Measurements from ENCODE around the gene PLCH1.

PLCH1 gene

DNA sequence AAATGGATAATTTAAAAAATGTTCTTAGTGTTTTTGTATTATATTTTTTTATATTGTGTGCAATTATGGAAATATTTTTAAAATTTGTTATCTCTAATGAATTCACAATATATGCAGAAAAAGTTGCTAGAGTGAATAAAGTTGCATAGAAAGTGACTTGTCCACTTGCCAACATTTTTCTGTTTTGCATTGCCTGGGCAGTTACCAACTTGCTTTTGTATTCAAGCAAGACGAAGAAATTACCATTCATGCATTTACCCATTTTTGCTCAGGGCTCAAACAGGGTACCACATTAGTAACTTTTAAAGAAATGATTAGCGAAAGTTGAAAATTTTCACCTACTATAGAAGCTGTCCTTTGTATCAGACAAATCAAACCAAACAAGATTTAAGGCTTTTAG, 298.5 kb downstream of the PLCH1 start:
- H3K27me3 ChIP-seq (ENCODE audit: insufficient read depth, low read length), result no peaks in the 10 kb centered on the region
- H3K36me3 ChIP-seq (ENCODE audit: insufficient read depth, low read depth, low read length), result no peaks in the 10 kb centered on the region
- H3K4me3 ChIP-seq (ENCODE audit: low read length), result no peak overlapping the region
- no peak overlapping the region for H3K27ac ChIP-seq (ENCODE audit: low read length)
- no peaks in the 10 kb centered on the region for H3K9me3 ChIP-seq (ENCODE audit: insufficient read depth, low read depth, low read length)
- H3K9ac ChIP-seq (ENCODE audit: low read depth, low read length), result no peak overlapping the region
- no peaks in the 10 kb centered on the region for H3K4me1 ChIP-seq (ENCODE audit: insufficient read depth, low read length)

DNA sequence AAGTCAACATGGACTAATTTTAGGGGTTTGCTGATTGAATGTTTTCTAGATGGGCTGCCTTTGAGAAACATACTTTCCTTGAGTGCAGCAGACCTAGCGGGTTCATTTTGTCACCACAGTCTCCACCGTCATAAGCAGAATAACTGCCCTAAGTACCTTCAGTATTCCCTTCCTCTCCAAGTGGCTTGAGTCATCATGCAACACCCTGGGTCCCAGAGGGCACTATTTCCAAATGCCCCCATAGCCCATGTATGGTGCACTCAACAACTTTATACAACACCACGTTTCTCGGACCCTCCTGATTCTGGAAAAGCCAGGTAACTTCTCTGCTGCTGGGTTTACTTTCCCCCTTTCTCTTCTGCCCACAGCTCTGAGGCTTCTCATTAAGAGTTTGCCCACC, 300.1 kb downstream of the PLCH1 start:
- Histone ChIP-seq H3K4me3 (ENCODE audit: low read length) (no peak overlapping the region), H3K9ac (ENCODE audit: low read depth, low read length) (no peak overlapping the region), H3K36me3 (ENCODE audit: insufficient read depth, low read depth, low read length) (no peaks in the 10 kb centered on the region), H3K4me1 (ENCODE audit: insufficient read depth, low read length) (no peaks in the 10 kb centered on the region), H3K9me3 (ENCODE audit: insufficient read depth, low read depth, low read length) (no peaks in the 10 kb centered on the region), H3K27me3 (ENCODE audit: insufficient read depth, low read length) (no peaks in the 10 kb centered on the region), H3K27ac (ENCODE audit: low read length) (no peak overlapping the region)

DNA sequence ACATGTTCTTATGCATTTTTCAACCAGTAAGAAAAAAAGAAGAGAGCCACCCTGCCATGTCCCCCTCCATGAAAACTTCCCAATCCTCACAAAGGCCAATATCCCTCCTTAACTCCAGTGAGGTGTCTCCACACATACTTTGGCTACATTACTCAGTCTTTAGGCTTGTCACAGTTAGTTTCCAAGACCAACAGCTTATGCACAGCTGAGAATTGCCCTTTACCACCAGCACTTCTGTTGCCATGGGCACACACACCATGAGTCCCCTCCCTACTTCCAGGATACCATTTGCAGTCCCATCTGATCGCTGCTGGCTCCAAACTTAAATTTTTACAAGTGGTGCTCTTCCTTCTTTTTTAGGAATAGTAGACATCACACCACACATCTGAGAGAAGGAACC, 301.1 kb downstream of the PLCH1 start:
- no peaks in the 10 kb centered on the region for H3K27me3 ChIP-seq (ENCODE audit: insufficient read depth, low read length)
- no peak overlapping the region for H3K4me3 ChIP-seq (ENCODE audit: low read length)
- H3K9ac ChIP-seq (ENCODE audit: low read depth, low read length), result no peak overlapping the region
- H3K9me3 ChIP-seq (ENCODE audit: insufficient read depth, low read depth, low read length), result no peaks in the 10 kb centered on the region
- no peaks in the 10 kb centered on the region for H3K4me1 ChIP-seq (ENCODE audit: insufficient read depth, low read length)
- H3K36me3 ChIP-seq (ENCODE audit: insufficient read depth, low read depth, low read length), result no peaks in the 10 kb centered on the region
- H3K27ac ChIP-seq (ENCODE audit: low read length), result no peak overlapping the region

DNA sequence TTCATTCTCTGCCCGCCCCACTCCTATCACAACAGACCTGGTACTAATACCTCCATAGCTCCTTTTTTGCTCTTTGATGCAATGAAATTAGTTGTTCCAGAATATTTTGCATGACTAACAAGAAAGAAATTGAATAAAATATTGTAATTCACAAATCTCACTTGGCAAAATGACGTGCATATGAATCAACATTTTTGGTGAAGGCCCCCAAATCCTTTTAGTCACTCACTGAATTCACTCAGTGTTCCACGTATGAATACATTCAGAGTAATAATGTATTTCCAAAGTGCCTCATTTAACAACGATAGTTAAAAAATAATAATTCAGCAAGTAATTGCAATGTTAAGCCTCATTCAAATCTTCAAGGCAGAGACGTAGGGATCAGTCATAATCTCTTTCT, 302.8 kb downstream of the PLCH1 start:
- H3K4me3 ChIP-seq (ENCODE audit: low read length), result no peak overlapping the region
- no peaks in the 10 kb centered on the region for H3K27me3 ChIP-seq (ENCODE audit: insufficient read depth, low read length)
- no peak overlapping the region for H3K27ac ChIP-seq (ENCODE audit: low read length)
- no peaks in the 10 kb centered on the region for H3K9me3 ChIP-seq (ENCODE audit: insufficient read depth, low read depth, low read length)
- no peak overlapping the region for H3K9ac ChIP-seq (ENCODE audit: low read depth, low read length)
- no peaks in the 10 kb centered on the region for H3K36me3 ChIP-seq (ENCODE audit: insufficient read depth, low read depth, low read length)
- no peaks in the 10 kb centered on the region for H3K4me1 ChIP-seq (ENCODE audit: insufficient read depth, low read length)

DNA sequence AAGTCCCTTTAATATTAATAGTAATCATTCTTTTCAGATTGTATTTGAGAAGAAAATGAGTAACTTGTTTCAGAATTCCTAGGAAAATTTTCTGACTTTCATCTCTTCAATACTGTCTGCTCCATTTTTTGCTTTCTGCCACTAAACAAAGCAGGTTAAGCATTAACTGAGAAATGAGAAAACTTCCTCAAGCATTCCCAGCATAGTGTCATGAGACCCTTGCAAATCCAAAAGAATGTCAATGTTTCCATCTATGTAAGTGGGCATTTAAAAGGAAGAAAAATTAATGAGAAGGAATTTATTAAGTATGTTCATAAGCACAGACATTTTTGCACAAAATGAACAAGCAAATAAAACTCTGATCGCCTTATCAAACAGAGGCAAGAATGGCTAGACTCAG, 303.4 kb downstream of the PLCH1 start:
- no peak overlapping the region for H3K9ac ChIP-seq (ENCODE audit: low read depth, low read length)
- H3K4me3 ChIP-seq (ENCODE audit: low read length), result no peak overlapping the region
- no peak overlapping the region for H3K27ac ChIP-seq (ENCODE audit: low read length)
- no peaks in the 10 kb centered on the region for H3K36me3 ChIP-seq (ENCODE audit: insufficient read depth, low read depth, low read length)
- H3K4me1 ChIP-seq (ENCODE audit: insufficient read depth, low read length), result no peaks in the 10 kb centered on the region
- no peaks in the 10 kb centered on the region for H3K9me3 ChIP-seq (ENCODE audit: insufficient read depth, low read depth, low read length)
- no peaks in the 10 kb centered on the region for H3K27me3 ChIP-seq (ENCODE audit: insufficient read depth, low read length)

DNA sequence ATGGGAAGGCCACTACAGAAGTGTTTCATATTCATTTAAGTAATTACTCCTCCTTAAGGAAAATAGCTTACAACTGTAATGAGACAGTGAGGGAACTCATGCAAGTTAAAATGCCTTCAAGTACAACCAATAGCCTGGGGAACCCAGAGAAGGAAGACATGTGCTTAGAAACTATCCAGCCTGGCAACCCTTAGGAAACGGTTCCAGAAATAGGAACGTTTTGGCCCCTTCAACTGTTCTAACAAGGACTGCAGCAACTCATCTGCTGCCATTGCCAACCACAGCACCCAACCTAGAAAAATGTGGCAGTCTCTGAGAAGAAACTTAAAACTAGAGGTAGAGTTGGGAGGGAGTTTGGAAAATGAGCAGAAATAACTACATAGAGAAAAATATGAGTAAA, 303.8 kb downstream of the PLCH1 start:
- H3K4me3 ChIP-seq (ENCODE audit: low read length), result no peak overlapping the region
- H3K9ac ChIP-seq (ENCODE audit: low read depth, low read length), result no peak overlapping the region
- no peaks in the 10 kb centered on the region for H3K4me1 ChIP-seq (ENCODE audit: insufficient read depth, low read length)
- H3K27ac ChIP-seq (ENCODE audit: low read length), result no peak overlapping the region
- no peaks in the 10 kb centered on the region for H3K36me3 ChIP-seq (ENCODE audit: insufficient read depth, low read depth, low read length)
- no peaks in the 10 kb centered on the region for H3K27me3 ChIP-seq (ENCODE audit: insufficient read depth, low read length)
- no peaks in the 10 kb centered on the region for H3K9me3 ChIP-seq (ENCODE audit: insufficient read depth, low read depth, low read length)

DNA sequence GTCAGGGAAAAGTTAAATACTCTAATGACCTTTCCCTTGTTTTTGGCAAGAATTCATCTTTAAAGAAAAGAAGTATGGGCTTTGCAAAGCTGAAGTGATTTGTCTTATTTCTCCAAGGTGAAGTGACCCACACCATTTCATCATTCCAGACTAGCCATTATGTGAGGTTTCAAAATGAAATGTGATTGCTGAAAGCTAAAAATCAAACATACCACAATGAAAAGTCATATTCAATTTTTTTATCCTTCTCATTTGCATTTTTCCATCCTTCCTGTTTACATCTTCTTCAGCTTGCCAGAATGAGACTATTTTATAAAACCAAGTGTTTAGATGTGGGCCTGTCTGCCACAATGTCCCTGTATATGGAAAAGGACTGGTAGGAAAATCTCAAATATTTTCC, 309.1 kb downstream of the PLCH1 start:
- H3K27me3 ChIP-seq (ENCODE audit: insufficient read depth, low read length), result no peaks in the 10 kb centered on the region
- H3K4me3 ChIP-seq (ENCODE audit: low read length), result no peak overlapping the region
- peaks cover 8% of the 10 kb centered on the region; the same call in 1 of the 2 replicates for H3K4me1 ChIP-seq (ENCODE audit: insufficient read depth, low read length)
- no peak overlapping the region for H3K27ac ChIP-seq (ENCODE audit: low read length)
- no peaks in the 10 kb centered on the region for H3K36me3 ChIP-seq (ENCODE audit: insufficient read depth, low read depth, low read length)
- H3K9ac ChIP-seq (ENCODE audit: low read depth, low read length), result no peak overlapping the region
- H3K9me3 ChIP-seq (ENCODE audit: insufficient read depth, low read depth, low read length), result no peaks in the 10 kb centered on the region

DNA sequence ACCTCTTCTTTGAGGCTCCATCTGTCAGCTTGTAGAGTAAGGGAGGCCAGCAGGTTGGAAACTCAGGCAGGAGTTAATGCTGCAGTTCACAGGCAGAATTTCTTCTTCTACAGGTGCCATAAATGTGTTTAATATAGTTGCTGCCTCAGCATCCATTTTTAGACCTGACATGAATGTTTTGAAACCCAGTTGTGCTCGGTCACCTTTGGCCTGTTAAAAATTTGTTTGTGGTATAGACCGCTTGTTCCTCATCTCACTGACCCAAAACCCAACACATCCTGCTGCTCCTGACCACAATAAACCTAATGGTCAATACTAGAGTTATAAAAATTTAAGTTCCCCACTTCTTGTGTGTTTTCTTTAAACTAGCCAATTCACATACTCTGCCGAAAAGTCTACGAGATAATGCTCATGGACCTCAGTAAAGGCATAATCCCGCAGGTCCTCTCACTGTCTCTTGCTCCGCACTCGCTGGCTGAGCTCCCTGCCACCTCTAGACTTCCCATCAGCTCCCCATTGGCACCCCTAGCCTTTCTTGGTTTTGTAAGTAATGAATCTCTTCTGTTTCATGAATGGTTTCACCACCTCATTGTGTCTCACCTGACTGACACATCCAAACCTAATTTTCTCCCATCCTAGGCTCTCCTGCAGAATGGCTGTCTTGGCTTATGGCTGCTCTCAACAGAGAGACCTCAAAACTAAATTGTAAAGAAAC, 312.9 kb downstream of the PLCH1 start:
- H3K9ac ChIP-seq (ENCODE audit: low read depth, low read length), result no peak overlapping the region
- peaks cover 10% of the 10 kb centered on the region; the same call in 1 of the 2 replicates for H3K9me3 ChIP-seq (ENCODE audit: insufficient read depth, low read depth, low read length)
- H3K36me3 ChIP-seq (ENCODE audit: insufficient read depth, low read depth, low read length), result no peaks in the 10 kb centered on the region
- no peak overlapping the region for H3K4me3 ChIP-seq (ENCODE audit: low read length)
- H3K27me3 ChIP-seq (ENCODE audit: insufficient read depth, low read length), result no peaks in the 10 kb centered on the region
- H3K27ac ChIP-seq (ENCODE audit: low read length), result no peak overlapping the region
- peaks cover 8% of the 10 kb centered on the region; the same call in 1 of the 2 replicates for H3K4me1 ChIP-seq (ENCODE audit: insufficient read depth, low read length)

DNA sequence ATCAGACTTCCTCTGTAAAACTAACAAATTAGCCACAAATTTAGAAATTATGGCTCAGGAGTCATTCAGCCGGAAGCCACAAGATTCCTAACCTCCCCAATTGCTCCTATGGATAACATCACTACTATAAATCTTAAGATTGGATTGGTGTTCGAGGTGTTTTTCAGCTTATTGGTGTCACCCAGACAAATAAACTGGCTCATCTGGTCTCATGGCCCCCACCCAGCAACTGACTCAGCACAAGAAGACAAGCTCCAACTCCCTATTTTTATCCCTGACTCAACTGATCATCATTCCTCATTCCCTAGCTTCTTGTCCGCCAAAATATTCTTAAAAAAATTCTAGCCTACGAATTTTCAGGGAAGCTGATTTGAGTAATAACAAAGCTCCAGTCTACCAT, 316.3 kb downstream of the PLCH1 start:
- Histone ChIP-seq H3K36me3 (ENCODE audit: insufficient read depth, low read depth, low read length) (no peaks in the 10 kb centered on the region), H3K4me3 (ENCODE audit: low read length) (no peak overlapping the region), H3K9me3 (ENCODE audit: insufficient read depth, low read depth, low read length) (peaks cover 18% of the 10 kb centered on the region; the same call in 1 of the 2 replicates), H3K9ac (ENCODE audit: low read depth, low read length) (no peak overlapping the region), H3K4me1 (ENCODE audit: insufficient read depth, low read length) (0 out of 2 replicates have a peak, but pooled peaks cover 2% of the 10 kb centered on the region), H3K27me3 (ENCODE audit: insufficient read depth, low read length) (no peaks in the 10 kb centered on the region), H3K27ac (ENCODE audit: low read length) (no peak overlapping the region)

DNA sequence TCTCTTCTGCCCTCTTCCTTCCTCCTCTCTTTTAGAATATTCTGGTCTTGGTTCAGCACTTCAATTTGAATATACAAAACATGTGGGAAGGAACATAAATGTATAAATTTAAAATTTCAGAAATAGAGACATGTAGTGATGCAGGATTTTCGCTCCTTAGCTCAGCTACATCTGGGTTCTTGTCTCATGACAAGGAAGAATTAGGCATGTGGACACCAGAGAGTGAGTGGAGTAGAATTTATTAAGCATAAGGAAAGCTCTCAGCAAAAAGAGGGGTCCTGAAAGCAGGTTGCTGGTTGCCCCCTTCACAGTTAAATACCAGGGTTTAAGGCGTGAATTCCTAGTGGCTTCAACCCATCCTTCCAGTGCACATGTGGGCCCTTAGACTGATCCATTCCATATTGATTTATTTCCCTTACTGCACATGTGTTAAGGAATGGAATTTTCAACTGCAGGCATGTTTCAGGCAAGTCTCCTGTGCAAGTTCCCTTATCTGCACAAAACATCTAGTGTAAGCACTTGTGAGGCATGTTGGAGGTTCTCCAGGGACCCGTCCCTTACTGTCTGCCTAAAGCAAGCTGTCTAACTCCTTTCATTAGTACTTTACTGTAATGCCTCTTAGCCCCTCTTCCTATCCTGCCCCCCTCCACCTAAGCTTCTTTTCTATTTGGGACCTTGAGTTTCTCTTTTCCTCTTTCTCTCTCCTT, 318.2 kb downstream of the PLCH1 start:
- Histone ChIP-seq H3K27ac (ENCODE audit: low read length) (no peak overlapping the region), H3K4me3 (ENCODE audit: low read length) (no peak overlapping the region), H3K9me3 (ENCODE audit: insufficient read depth, low read depth, low read length) (peaks cover 18% of the 10 kb centered on the region; the same call in 1 of the 2 replicates), H3K36me3 (ENCODE audit: insufficient read depth, low read depth, low read length) (no peaks in the 10 kb centered on the region), H3K9ac (ENCODE audit: low read depth, low read length) (no peak overlapping the region), H3K4me1 (ENCODE audit: insufficient read depth, low read length) (peaks cover 12% of the 10 kb centered on the region; the same call in 1 of the 2 replicates), H3K27me3 (ENCODE audit: insufficient read depth, low read length) (no peaks in the 10 kb centered on the region)

DNA sequence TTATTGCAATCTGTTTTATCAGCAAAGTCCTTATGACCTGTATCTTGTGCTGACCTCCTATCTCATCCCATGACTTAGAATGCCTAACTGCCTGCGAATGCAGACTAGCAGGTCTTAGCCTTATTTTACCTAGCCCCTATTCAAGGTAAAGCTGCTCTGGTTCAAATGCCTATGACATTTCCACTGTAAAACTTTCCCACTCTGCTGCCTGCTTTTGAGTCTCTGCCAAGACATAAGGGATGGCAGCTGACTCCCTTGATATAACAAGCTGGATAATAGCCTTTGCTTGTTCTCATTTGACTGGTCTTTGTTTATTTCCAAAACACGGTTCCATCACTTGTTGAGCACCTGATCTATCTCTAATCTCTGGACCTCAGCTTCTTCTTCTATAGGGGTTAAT, 319.5 kb downstream of the PLCH1 start:
- no peaks in the 10 kb centered on the region for H3K27me3 ChIP-seq (ENCODE audit: insufficient read depth, low read length)
- no peak overlapping the region for H3K27ac ChIP-seq (ENCODE audit: low read length)
- H3K9ac ChIP-seq (ENCODE audit: low read depth, low read length), result no peak overlapping the region
- H3K9me3 ChIP-seq (ENCODE audit: insufficient read depth, low read depth, low read length), result peaks cover 18% of the 10 kb centered on the region; the same call in 1 of the 2 replicates
- H3K4me1 ChIP-seq (ENCODE audit: insufficient read depth, low read length), result peaks cover 24% of the 10 kb centered on the region
- no peak overlapping the region for H3K4me3 ChIP-seq (ENCODE audit: low read length)
- no peaks in the 10 kb centered on the region for H3K36me3 ChIP-seq (ENCODE audit: insufficient read depth, low read depth, low read length)

DNA sequence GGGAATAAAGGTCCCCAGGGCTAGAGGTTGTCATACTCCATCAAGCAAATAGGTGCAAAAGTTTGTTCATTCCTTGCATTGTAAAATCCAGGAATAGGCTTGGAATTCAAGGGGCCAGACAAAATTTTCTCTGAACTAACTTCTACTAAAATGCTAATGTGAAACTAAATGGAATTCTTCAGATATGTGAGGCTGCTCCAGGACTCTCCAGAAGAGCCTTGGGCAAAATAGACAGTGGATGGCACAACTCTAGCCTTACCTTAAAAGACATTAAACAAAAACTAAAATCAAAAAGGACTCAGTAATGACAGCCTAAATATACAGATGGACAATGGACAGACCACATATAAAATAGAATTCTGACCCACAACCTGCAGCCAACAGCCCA, 320.6 kb downstream of the PLCH1 start:
- Histone ChIP-seq H3K36me3 (ENCODE audit: insufficient read depth, low read depth, low read length) (no peaks in the 10 kb centered on the region), H3K27ac (ENCODE audit: low read length) (no peak overlapping the region), H3K9ac (ENCODE audit: low read depth, low read length) (no peak overlapping the region), H3K27me3 (ENCODE audit: insufficient read depth, low read length) (no peaks in the 10 kb centered on the region), H3K4me3 (ENCODE audit: low read length) (no peak overlapping the region), H3K4me1 (ENCODE audit: insufficient read depth, low read length) (peaks cover 24% of the 10 kb centered on the region), H3K9me3 (ENCODE audit: insufficient read depth, low read depth, low read length) (peaks cover 18% of the 10 kb centered on the region; the same call in 1 of the 2 replicates)
